ENCODE measurements around the gene LNP1. TPM values are rescaled to one million over a fixed set of nuclear protein-coding genes. Genes with fewer than 3 reads are reported as not detected.
A peak's percentile ranks its signal among the peaks of the same experiment; 100 is the strongest.

The LNP1 gene
- total and polyA plus RNA-seq, 2 donors (not counting 3 experiments of a cell fraction or from before 2014, with no cell fraction given), result 0.80 TPM

DNA sequence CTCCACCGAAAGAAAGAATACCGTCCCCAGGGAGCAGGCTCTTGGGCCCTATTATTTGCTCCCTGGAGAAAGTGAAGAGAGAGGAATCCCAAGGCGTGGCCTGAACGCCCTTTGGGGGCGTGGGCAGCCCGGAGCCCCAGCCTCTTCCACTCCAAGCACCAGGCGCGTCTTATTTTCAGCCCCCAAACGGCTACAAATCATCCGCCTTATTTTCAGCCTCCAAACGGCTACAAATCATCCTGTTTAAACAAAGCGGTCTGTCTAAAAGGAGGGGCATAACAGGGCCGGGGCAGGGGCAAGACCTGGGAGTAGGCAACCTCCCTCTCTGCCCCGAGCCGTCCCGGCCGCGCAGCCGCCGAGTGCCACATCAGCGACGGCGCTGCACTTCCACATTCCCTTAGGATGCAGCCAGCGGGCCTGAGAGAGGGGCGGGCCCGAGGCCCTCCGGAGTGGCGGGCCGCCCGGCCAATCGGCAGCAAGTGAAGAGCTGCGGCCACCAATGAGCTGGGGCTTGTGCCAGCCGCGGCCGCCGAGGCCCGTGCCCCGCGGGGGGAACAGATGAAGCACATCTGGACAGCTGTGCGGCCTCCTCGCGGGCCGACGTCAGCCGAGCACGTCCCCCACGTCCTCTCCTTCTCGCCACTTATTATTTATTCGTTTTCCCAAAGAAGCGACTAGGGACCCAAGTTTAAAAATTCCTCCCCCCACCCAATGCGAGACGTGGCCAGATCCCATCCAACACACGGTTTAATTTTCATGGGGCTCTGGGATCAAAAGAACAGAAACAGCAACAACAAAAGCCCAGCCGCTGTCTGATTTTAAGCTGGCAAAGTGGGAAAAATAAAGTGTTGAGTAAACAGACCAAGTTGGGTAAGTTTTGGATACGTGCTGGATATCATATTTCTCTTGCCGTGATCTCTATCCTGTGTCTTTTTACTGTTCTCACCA, 91.0 kb downstream of the LNP1 start, which contains the start of gene TMEM45A:
Gene TMEM45A, plus strand, starts transcription at position 561 of the 948 bp plus-strand sequence. CDS start 62,593 bp downstream, outside the sequence.
- H3K9ac ChIP-seq (replicated peaks; ENCODE audit: extremely low read depth, insufficient read depth, low read length), result peak within 1 kb of the TSS; percentile 83
- intact Hi-C loops (cut with micrococcal nuclease) (loop anchor here (2.0 to 10.0 kb wide), 2 partner anchors 92 to 212 kb away; partner anchors contain the start of genes LNP1, TFG and TOMM70), dilution Hi-C loops (cut with MboI; ENCODE audit: extremely low pct_ligation_motif_present, low sequenced_read_pairs) (no loop called here)
- H3K27ac ChIP-seq (ENCODE audit: insufficient read depth, low read depth, low read length), result peak within 1 kb of the TSS; percentile 61
- H3K9me3 ChIP-seq (replicated peaks; ENCODE audit: control insufficient read depth, insufficient read depth, low read length), result no peaks in the 10 kb centered on the region
- H3K36me3 ChIP-seq (ENCODE audit: control insufficient read depth in 2 of 2, extremely low read depth in 1 of 2, insufficient read depth in 2 of 2, low read length in 2 of 2), result no peaks in the 10 kb centered on the region
- peak; percentile 93 for FAIRE-seq
- peak within 1 kb of the TSS; percentile 98 for H2AFZ ChIP-seq (ENCODE audit: low read depth, low read length)
- H3K9me1 ChIP-seq (replicated peaks; ENCODE audit: control insufficient read depth, extremely low read depth, insufficient read depth, low read length), result no peaks in the 10 kb centered on the region
- H3K79me2 ChIP-seq (ENCODE audit: control insufficient read depth, insufficient read depth, low read length), result no peaks in the 10 kb centered on the region
- H3K4me3 ChIP-seq (replicated peaks in 1 of 3; ENCODE audit: insufficient read depth in 1 of 3, low read depth in 1 of 3, low read length in 3 of 3), result peak within 1 kb of the TSS; percentile 55 to 88 (median 57)
- peaks cover 9% of the 10 kb centered on the region for H3K4me1 ChIP-seq (ENCODE audit: control insufficient read depth, extremely low read depth, insufficient read depth, low read length)
- H3K4me2 ChIP-seq (ENCODE audit: insufficient read depth, low read length), result peak within 1 kb of the TSS; percentile 93
- H4K20me1 ChIP-seq (replicated peaks; ENCODE audit: control insufficient read depth, extremely low read depth, insufficient read depth, low read length), result no peaks in the 10 kb centered on the region
- peaks cover 0 to 3% of the 10 kb centered on the region in 2 experiments for H3K27me3 ChIP-seq (ENCODE audit: control insufficient read depth in 2 of 2, insufficient read depth in 2 of 2, low read length in 2 of 2)
- TF ChIP-seq, protein P1, sequence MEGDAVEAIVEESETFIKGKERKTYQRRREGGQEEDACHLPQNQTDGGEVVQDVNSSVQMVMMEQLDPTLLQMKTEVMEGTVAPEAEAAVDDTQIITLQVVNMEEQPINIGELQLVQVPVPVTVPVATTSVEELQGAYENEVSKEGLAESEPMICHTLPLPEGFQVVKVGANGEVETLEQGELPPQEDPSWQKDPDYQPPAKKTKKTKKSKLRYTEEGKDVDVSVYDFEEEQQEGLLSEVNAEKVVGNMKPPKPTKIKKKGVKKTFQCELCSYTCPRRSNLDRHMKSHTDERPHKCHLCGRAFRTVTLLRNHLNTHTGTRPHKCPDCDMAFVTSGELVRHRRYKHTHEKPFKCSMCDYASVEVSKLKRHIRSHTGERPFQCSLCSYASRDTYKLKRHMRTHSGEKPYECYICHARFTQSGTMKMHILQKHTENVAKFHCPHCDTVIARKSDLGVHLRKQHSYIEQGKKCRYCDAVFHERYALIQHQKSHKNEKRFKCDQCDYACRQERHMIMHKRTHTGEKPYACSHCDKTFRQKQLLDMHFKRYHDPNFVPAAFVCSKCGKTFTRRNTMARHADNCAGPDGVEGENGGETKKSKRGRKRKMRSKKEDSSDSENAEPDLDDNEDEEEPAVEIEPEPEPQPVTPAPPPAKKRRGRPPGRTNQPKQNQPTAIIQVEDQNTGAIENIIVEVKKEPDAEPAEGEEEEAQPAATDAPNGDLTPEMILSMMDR (IDR thresholded peaks at IDR 0.05; ENCODE audit: extremely low read depth in 1 of 2, insufficient read depth in 1 of 2, low read depth in 1 of 2, low read length in 2 of 2), result no peak
- peak; percentile 67 for TF ChIP-seq POLR2AphosphoS5 (IDR thresholded peaks at IDR 0.05; ENCODE audit: insufficient read depth, low read depth, low read length)
- peak; percentile 66 for TF ChIP-seq POLR2A (IDR thresholded peaks at IDR 0.05; ENCODE audit: low read depth, low read length)
- ChIA-PET POLR2A (interaction anchor here (0.7 to 0.8 kb wide), 2 partner anchors 9 to 23 kb away, joined by 3 to 6 read pairs; no protein-coding TSS in a partner anchor), CTCF (interaction anchor here (0.7 to 2.6 kb wide), 8 partner anchors 8 to 142 kb away, joined by 3 to 16 read pairs (median 3); no protein-coding TSS in a partner anchor)
- TSS peak; percentile 68 for BruUV-seq (replicated peaks)
- peak; percentile 97 for DNase-seq (ENCODE audit: low read depth, low spot score)

Data from endothelial cell of umbilical vein (primary cell).